ENCODE results near the gene LRRK1.

The LRRK1 gene

DNA sequence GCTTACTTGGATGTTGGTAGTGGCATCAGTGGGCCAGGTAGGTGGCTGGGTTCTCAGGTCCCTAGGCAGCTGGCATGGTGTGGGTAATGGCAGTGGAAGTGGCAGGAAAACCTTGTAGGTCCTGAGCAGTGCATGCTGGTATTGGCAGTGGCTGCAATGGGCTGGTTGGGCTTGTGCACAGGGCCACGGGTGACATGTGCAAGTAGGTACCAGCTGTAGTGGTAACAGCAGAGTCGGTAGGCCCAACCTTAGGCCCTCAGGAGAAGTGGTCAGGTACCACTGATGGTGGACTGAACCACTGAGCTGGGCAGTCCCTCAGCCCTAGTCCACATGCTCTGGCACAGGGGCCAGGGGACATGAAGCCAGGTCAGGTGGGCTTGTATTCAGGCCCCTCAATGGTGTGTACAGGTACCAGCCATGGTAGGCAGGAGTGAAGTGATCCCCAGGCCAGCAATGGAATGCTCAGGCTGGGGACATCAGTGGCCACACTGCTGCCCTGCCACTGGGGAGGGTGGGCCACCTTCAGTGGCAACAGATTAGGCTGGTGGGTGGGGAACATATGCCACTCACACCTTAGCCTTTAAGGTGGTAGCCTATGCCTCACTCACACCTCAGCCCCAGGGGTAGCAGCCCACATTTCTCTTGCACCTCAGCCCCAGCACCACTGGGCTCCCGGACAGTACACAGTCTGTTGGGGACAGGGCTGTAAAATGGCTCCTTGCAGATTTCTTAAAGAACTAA, 118.1 kb downstream of the LRRK1 start:
- H3K4me3 ChIP-seq (ENCODE audit: low read depth, low read length) = no peak overlapping the region

- no peak overlapping the region for H3K4me3 ChIP-seq (ENCODE audit: low read depth, low read length)
These were observed 119.3 kb downstream of the LRRK1 start for GRCh38 chr15:101038327-101039003.

DNA sequence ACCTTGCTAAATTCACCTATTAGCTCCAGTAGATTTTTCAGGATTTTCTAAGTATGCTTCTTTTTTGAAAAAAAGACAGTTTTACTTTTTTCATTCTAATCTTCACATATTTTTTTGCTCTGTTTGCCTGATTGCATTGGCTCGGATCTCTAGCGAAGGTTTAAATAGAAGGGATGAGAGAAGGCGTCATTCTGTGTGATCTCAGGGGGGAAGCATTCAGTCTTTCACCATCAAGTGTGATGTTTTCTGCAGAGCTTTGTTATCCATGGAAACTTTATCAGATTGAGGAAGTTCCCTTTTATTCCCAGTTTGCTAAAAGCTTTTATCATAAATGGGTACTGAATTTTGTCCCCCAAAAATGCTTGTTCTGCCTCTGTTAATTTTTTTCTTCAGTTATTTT, 120.3 kb downstream of the LRRK1 start:
- no peak overlapping the region for H3K4me3 ChIP-seq (ENCODE audit: low read depth, low read length)

DNA sequence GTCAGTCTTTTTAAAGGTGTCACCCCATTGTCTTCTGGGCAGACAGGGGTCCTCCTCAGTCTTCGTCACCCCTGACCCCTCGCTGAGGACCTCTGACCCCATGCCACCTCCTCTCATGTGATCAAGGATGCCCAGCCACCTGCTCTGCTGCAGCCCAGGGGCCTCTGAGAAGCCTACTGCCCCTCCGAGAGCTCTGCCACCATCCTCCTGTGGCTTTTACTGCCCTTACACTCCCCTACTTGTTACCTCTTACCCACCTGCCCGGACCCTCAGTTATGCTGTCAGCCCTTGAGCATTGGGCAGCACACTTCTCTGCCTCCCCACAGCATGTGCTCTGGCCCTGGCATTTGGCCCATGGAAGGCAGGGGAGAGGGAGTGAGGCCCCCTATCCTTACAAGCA, 123.2 kb downstream of the LRRK1 start:
- no peak overlapping the region for H3K4me3 ChIP-seq (ENCODE audit: low read depth, low read length)

- H3K4me3 ChIP-seq (ENCODE audit: low read depth, low read length) = no peak overlapping the region
These were observed 123.9 kb downstream of the LRRK1 start for GRCh38 chr15:101043011-101043410.

GRCh38 chr15:101043911-101044624, 124.9 kb downstream of the LRRK1 start:
- no peak overlapping the region for H3K4me3 ChIP-seq (ENCODE audit: low read depth, low read length)

GRCh38 chr15:101044625-101045235, 125.6 kb downstream of the LRRK1 start:
- H3K4me3 ChIP-seq (ENCODE audit: low read depth, low read length) = no peak overlapping the region

DNA sequence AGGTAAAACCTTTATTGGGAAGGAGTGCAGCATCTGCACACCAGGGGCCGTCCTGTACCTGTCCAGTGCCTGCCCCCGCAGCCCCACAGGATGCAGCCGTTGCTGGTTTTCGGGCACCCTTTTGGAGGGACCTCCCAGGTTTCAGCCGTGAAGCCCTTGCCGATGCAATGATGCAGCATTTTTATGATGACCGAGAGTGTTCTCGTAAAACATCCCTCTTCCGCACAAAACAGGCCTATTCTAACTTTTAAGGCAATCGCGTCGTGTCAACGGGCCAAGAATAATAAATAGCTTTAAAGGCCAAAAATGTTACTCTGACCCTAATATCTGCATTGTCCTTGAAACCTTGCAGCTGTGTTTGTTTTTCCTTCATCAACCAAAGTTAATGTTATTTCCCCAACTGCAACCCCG, 126.1 kb downstream of the LRRK1 start:
- H3K4me3 ChIP-seq (ENCODE audit: low read depth, low read length) = no peak overlapping the region

- H3K4me3 ChIP-seq (ENCODE audit: low read depth, low read length) = no peak overlapping the region
These were observed 126.9 kb downstream of the LRRK1 start for GRCh38 chr15:101045835-101046691.

- no peak overlapping the region for H3K4me3 ChIP-seq (ENCODE audit: low read depth, low read length)
These were observed 127.7 kb downstream of the LRRK1 start for GRCh38 chr15:101046826-101047225.

GRCh38 chr15:101047301-101047781, 128.2 kb downstream of the LRRK1 start:
- H3K4me3 ChIP-seq (ENCODE audit: low read depth, low read length) = no peak overlapping the region

GRCh38 chr15:101048176-101048575, 129.0 kb downstream of the LRRK1 start:
- H3K4me3 ChIP-seq (ENCODE audit: low read depth, low read length) = no peak overlapping the region

GRCh38 chr15:101048581-101049030, 129.4 kb downstream of the LRRK1 start:
- no peak overlapping the region for H3K4me3 ChIP-seq (ENCODE audit: low read depth, low read length)

GRCh38 chr15:101049282-101049681, 130.1 kb downstream of the LRRK1 start:
- H3K4me3 ChIP-seq (ENCODE audit: low read depth, low read length) = no peak overlapping the region

DNA sequence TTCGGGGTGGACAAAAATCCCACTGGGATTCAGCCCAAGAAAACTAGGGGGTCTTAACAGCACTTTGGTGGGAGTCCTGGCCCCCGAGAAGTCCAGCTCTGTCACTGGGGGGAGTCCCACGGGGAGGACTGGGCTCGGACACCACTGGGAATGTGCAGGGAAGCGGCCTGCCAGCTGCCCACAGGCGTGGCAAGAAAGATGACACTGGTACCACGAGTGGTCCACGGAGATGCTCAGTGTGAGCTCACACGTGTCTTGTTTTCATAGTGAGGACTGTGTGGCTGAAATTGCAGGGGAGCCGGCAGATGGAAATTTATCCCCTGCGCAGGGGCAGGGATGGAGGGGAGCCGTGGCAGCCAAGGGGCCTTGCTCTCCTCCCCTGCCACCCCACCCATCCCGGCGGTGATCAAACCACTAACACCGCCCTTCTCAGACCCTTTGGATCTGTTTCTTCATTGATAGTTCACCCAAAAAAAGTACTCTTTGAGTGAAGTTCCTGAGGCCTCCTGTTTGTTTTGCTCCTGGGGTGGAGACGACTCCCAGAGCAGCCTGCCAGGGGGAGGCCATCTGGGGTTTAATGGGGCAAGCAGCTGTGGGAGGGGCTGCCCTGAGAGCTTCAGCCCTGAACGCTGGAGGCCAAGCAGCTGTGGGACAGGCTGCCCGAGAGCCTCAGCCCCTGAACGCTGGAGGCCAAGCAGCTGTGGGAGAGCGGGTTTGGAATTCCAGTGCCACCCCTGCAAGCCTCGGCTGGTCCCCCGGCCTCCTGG, 130.9 kb downstream of the LRRK1 start:
- no peak overlapping the region for H3K4me3 ChIP-seq (ENCODE audit: low read depth, low read length)

GRCh38 chr15:101050623-101051290, 131.6 kb downstream of the LRRK1 start:
- H3K4me3 ChIP-seq (ENCODE audit: low read depth, low read length) = no peak overlapping the region

DNA sequence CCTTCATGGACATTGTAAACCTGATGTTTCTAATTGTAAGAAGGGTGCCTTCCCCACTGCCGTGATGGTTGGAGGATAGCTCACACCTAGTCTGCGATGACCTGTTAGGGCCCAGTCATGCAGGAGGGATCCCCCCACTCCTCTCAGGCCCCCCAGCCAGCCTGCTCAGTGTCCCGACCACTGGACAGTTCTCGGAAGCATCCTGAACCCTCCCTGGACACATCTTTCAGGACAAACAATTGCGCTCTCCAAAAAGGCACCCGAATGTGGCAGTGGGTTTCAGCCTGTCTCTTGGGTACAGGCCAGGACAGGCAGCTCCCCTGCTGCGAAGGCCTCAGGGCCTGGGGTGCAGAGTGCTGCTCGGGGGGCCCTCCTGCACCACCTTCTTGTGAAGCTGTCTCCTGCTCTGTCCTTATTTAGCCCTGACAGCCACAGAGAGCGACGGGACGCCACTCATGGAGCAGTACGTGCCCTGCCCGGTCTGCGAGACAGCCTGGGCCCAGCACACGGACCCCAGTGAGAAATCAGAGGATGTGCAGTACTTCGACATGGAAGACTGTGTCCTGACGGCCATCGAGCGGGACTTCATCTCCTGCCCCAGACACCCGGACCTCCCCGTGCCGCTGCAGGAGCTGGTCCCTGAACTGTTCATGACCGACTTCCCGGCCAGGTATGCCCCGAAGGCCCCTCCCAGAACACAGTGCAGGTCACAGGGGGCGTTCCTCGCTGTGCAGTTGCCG, 132.3 kb downstream of the LRRK1 start:
- no peak overlapping the region for H3K4me3 ChIP-seq (ENCODE audit: low read depth, low read length)

DNA sequence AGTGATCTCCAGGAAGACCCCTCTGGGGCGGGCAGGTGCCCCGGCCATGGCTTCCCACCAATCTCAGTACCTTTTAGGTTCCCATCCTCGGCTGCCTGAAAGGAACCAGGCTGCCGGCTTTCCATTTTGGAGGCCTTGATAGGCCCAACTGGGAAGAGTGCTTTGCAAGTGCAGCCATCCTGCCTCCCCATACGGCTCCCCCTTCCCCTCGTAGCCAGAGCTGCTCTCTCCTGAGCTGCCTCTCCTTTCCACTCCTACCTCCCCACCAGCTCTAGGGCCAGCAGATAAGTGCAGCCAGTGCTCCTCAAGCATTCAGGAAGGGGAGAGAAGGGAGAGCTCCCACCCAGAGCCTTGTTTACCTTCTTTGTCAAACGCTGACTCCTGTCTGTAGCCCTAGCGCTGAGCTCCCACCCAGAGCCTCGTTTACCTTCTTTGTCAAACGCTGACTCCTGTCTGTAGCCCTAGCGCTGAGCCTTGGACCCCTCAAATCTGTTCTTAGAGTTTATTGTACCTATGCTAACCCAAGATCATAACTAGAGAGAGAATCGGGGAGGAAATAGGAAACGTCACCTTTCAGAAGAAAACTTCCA, 133.0 kb downstream of the LRRK1 start:
- H3K4me3 ChIP-seq (ENCODE audit: low read depth, low read length) = no peak overlapping the region
